Measurements from ENCODE around the gene HMGXB4. TPM values are rescaled to one million over a fixed set of nuclear protein-coding genes. Genes with fewer than 3 reads are reported as not detected.

HMGXB4 gene
- polyA plus RNA-seq, 2 of the 4 experiments (the other 2 are of a cell fraction) = 12.9 to 29.5 TPM

GRCh38 chr22:35220221-35220620 lies 37.1 kb upstream of the HMGXB4 start:
- no peak overlapping the region for H3K4me3 ChIP-seq
- ATAC-seq (no peak), FAIRE-seq (no peak), DNase-seq (ENCODE audit: low read depth in 1 of 2, low spot score in 1 of 2) (no peak)
- no peak for TF ChIP-seq PHF8 (IDR thresholded peaks at IDR 0.05; ENCODE audit: borderline replicate concordance, low read depth)
- no peak for TF ChIP-seq NR3C1 (IDR thresholded peaks at IDR 0.05)
- ChIA-PET POLR2A (no interaction called here), CTCF (interaction anchor here (1.0 to 1.8 kb wide), 2 partner anchors 10 to 65 kb away, joined by 3 to 4 read pairs; no protein-coding TSS in a partner anchor)
- no peaks in the 10 kb centered on the region for H3K4me1 ChIP-seq
- H3K9me3 ChIP-seq = no peaks in the 10 kb centered on the region
- 34% methylated on average over 2 of the region's 2 CpGs for WGBS (ENCODE audit: missing lambda C conversion rate)
- no peak overlapping the region for H3K27ac ChIP-seq
- H3K4me2 ChIP-seq = no peak overlapping the region

GRCh38 chr22:35225010-35225409 lies 32.3 kb upstream of the HMGXB4 start:
- 84% methylated on average over 4 of the region's 4 CpGs for WGBS (ENCODE audit: missing lambda C conversion rate)
- H3K27ac ChIP-seq = no peak overlapping the region
- no peaks in the 10 kb centered on the region for H3K4me1 ChIP-seq
- CTCF ChIA-PET = interaction anchor here (0.6 kb wide), 1 partner anchor 17 kb away, joined by 5 read pairs; no protein-coding TSS in a partner anchor
- H3K4me3 ChIP-seq = no peak overlapping the region
- no peak overlapping the region for H3K4me2 ChIP-seq
- no peak for TF ChIP-seq E2F6 (IDR thresholded peaks at IDR 0.05; ENCODE audit: borderline replicate concordance, low read depth)
- TF ChIP-seq EHF (CRISPR knock-in tag; IDR thresholded peaks at IDR 0.05) = no peak
- no peak for TF ChIP-seq MAZ (IDR thresholded peaks at IDR 0.05; ENCODE audit: borderline replicate concordance, low read depth, low read length)
- no peak for TF ChIP-seq HOXB5 (CRISPR knock-in tag; IDR thresholded peaks at IDR 0.05)
- TF ChIP-seq RAD21 (conservative IDR thresholded peaks at IDR 0.05 in 1 of 2, IDR thresholded peaks at IDR 0.05 in 1 of 2) = no peak
- TF ChIP-seq ZC3H11A (IDR thresholded peaks at IDR 0.05) = no peak
- TF ChIP-seq CHD2 (IDR thresholded peaks at IDR 0.05; ENCODE audit: low read length, partially characterized antibody) = no peak
- no peak for TF ChIP-seq HOXB13 (CRISPR knock-in tag; IDR thresholded peaks at IDR 0.05; ENCODE audit: low read depth)
- TF ChIP-seq CEBPB (IDR thresholded peaks at IDR 0.05) = no peak
- no peak for TF ChIP-seq ATOH8 (CRISPR knock-in tag; IDR thresholded peaks at IDR 0.05; ENCODE audit: low read depth)
- TF ChIP-seq FOSL2 (IDR thresholded peaks at IDR 0.05) = no peak
- no peak for TF ChIP-seq FOSL2 (CRISPR knock-in tag; IDR thresholded peaks at IDR 0.05)
- TF ChIP-seq CBX2 (IDR thresholded peaks at IDR 0.05; ENCODE audit: borderline replicate concordance, low read depth) = no peak
- no peak for TF ChIP-seq HDAC2 (IDR thresholded peaks at IDR 0.05)
- no peak for TF ChIP-seq NPAS2 (CRISPR knock-in tag; IDR thresholded peaks at IDR 0.05; ENCODE audit: borderline replicate concordance)
- no peak for DNase-seq (ENCODE audit: low read depth in 1 of 2, low spot score in 1 of 2)
- ATAC-seq = no peak
- H3K9me3 ChIP-seq = no peaks in the 10 kb centered on the region
- POLR2A ChIA-PET = no interaction called here
- no peak for FAIRE-seq

GRCh38 chr22:35226958-35227647 lies 30.2 kb upstream of the HMGXB4 start:
- Histone ChIP-seq H3K4me3 (no peak overlapping the region), H3K4me1 (no peaks in the 10 kb centered on the region), H3K9me3 (no peaks in the 10 kb centered on the region), H3K4me2 (no peak overlapping the region), H3K27ac (no peak overlapping the region)
- ATAC-seq (no peak), FAIRE-seq (no peak), DNase-seq (ENCODE audit: low read depth in 1 of 2, low spot score in 1 of 2) (no peak)
- ChIA-PET CTCF (no interaction called here), POLR2A (no interaction called here)
- 63% methylated on average over 5 of the region's 5 CpGs for WGBS (ENCODE audit: missing lambda C conversion rate)
- TF ChIP-seq EHMT2 (IDR thresholded peaks at IDR 0.05; ENCODE audit: low read depth) (no peak), ELK1 (IDR thresholded peaks at IDR 0.05; ENCODE audit: low read depth, low read length) (no peak), RAD21 (conservative IDR thresholded peaks at IDR 0.05 in 1 of 2, IDR thresholded peaks at IDR 0.05 in 1 of 2) (no peak), SMC3 (IDR thresholded peaks at IDR 0.05) (no peak), POLR2A (IDR thresholded peaks at IDR 0.05; ENCODE audit: low read length) (no peak), CBX2 (IDR thresholded peaks at IDR 0.05; ENCODE audit: borderline replicate concordance, low read depth) (no peak), CTCF (IDR thresholded peaks at IDR 0.05) (no peak), RFX5 (IDR thresholded peaks at IDR 0.05) (no peak), CHD2 (IDR thresholded peaks at IDR 0.05; ENCODE audit: low read length, partially characterized antibody) (no peak), RNF2 (IDR thresholded peaks at IDR 0.05; ENCODE audit: borderline replicate concordance, low read depth) (no peak), HMGXB4 (CRISPR knock-in tag; IDR thresholded peaks at IDR 0.05; ENCODE audit: borderline replicate concordance) (no peak)

All from A549 (cell line).